GM19463 (cell line): ENCODE measurements around the gene ARL13B.
"Not testable (repeated sequence)": the region's sequence is repeated elsewhere in the genome, so short reads cannot be mapped to it uniquely, and the experiment has no call there.

Source experiments
- ATAC-seq: cut with Tn5 transposase; IDR thresholded peaks from one replicate; pipeline ENCODE4 v1.9.1; 2021; ENCODE audit warnings: mild to moderate bottlenecking, moderate library complexity; ENCODE audit not compliant: unreplicated experiment

Gene ARL13B

GRCh38 chr3:94061297-94061696, 81.3 kb downstream of the ARL13B start:
- no peak for ATAC-seq

- ATAC-seq = peak; percentile 89
Observed at GRCh38 chr3:94062513-94063404, 82.8 kb downstream of the ARL13B start, which contains the start of the genes DHFR2 and NSUN3. DHFR2 (minus strand) TSS chr3:94062916; CDS start chr3:94061511, 1,405 bp downstream. NSUN3 (plus strand) TSS chr3:94063061; CDS start chr3:94063127, 66 bp downstream.

- ATAC-seq = no peak
Observed at GRCh38 chr3:94063496-94064119, 83.7 kb downstream of the ARL13B start.

GRCh38 chr3:94064243-94064860, 84.4 kb downstream of the ARL13B start:
- no peak for ATAC-seq

- ATAC-seq = no peak
Observed at GRCh38 chr3:94065122-94065521, 85.2 kb downstream of the ARL13B start.

- no peak for ATAC-seq
Observed at GRCh38 chr3:94065819-94066480, 86.0 kb downstream of the ARL13B start.

- ATAC-seq = no peak
Observed at GRCh38 chr3:94066506-94067500, 86.8 kb downstream of the ARL13B start.

- ATAC-seq = no peak
Observed at GRCh38 chr3:94069194-94069813, 89.3 kb downstream of the ARL13B start.

GRCh38 chr3:94070341-94070911, 90.5 kb downstream of the ARL13B start:
- peak; percentile 53 for ATAC-seq

GRCh38 chr3:94071713-94072284, 91.8 kb downstream of the ARL13B start:
- peak; percentile 75 for ATAC-seq

- ATAC-seq = no peak
Observed at GRCh38 chr3:94076055-94076454, 96.1 kb downstream of the ARL13B start.

- not testable (repeated sequence) for ATAC-seq
Observed at GRCh38 chr3:94080552-94080951, 100.6 kb downstream of the ARL13B start.

GRCh38 chr3:94081884-94082283, 101.9 kb downstream of the ARL13B start:
- ATAC-seq = no peak

- no peak for ATAC-seq
Observed at GRCh38 chr3:94082391-94082937, 102.5 kb downstream of the ARL13B start.

- peak; percentile 84 for ATAC-seq
Observed at GRCh38 chr3:94083261-94083660, 103.3 kb downstream of the ARL13B start.

GRCh38 chr3:94089126-94089525, 109.2 kb downstream of the ARL13B start:
- no peak for ATAC-seq

- no peak for ATAC-seq
Observed at GRCh38 chr3:94092086-94092485, 112.1 kb downstream of the ARL13B start.

GRCh38 chr3:94093151-94093550, 113.2 kb downstream of the ARL13B start:
- no peak for ATAC-seq
